ENCODE data around the gene HDAC5. TPM values are rescaled to one million over a fixed set of nuclear protein-coding genes. Genes with fewer than 3 reads are reported as not detected.

The HDAC5 gene
- total RNA-seq, 1 donor from 2014 or later, result 67.5 TPM

DNA sequence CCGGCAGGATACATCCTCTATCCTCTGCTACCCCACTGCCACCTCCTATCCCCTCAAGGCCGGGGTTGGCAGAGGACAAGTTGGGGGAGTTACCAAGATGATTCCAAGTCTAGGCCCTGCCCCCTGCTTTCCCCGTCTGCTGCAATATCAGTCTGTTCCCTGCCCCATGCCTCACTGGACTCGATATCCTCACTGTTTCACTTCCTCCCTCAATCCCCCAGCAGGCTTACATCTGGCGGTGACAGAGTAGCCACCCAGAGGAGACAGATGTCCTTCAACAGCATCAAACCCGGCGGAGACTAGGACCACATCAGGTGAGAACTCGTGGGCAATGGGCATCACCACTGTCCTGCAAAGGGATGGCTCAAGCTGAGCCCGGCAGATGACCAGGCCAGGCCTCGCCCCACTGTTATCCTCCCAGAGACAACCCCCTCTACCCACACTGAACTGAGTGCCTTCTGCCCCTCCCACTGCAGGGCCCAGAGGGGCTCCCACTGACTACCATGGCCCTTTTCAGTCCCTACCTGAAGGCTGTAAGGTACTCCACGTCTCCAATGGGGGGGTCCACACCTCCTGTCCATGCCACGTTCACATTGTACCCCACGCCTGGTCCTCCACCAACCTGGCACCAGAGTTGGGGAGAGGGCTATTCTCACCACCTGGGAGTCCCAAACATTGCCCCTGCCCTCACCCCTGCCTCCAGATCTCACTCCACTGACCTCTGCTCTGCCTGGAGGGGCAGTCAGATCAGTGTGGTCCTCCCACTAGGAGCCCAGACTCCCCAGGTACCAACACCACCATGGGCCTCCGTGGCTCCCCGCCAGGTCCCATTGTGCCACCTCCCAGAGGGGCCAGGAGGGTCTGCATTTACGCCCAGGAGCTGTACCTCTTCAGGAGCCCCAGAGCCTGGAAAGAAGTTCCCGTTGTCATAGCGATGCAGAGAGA is 43.3 kb downstream of the HDAC5 start:
- no peak for ATAC-seq
- no peak for DNase-seq (ENCODE audit: missing footprints)
- intact Hi-C loops (cut with DNase I), result no loop called here

GRCh38 chr17:44078412-44078811 is 45.0 kb downstream of the HDAC5 start:
- intact Hi-C loops (cut with DNase I), result no loop called here
- ATAC-seq (no peak), DNase-seq (ENCODE audit: missing footprints) (no peak)

- intact Hi-C loops (cut with DNase I), result no loop called here
- ATAC-seq, result no peak
Measured at GRCh38 chr17:44077595-44077909, 45.9 kb downstream of the HDAC5 start.

DNA sequence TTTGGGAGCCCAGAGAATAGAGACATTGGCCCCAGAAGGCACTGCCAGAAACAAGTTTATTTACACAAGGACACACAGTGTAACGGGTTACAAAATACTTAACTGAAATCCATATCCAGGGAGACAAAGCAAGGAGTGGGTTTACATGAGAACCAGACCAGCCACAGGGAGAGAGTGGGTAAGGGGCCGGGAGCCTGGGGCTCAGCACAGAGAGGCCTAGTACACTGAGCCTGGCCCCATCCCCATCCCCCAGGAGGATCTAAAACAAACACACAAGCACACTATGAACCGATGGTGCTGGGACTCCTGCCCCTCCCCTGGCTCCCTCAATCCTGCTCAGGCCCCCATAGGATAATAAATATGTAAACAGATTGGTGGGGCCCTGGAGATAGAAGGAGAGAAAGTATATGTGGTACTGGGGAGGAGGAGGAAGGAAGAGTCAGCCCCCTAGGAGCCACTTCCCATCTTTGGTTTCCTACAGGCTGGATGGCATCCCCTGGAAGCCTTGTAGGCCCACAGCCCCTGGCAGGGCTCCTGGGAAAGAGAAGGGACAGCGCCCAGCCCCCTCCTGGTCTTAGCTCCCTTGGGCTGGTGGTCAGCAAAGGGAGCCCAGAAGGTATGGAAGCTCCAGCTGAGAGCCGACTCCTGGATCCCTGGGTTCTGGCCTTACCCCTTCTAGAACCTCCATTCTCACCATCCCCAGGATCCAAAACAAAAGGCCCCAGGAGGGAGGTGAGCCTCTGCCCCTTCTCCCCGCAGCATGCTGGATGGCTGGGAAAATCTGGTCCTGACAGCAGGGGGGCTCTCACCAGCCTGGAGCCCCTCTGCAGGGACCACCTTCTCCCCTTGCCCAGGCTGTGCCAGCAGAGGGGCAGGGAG is 46.5 kb downstream of the HDAC5 start:
- DNase-seq (ENCODE audit: missing footprints), result no peak

More at GRCh38 chr17:44077595-44077909, 45.9 kb downstream of the HDAC5 start:
- no peak for DNase-seq (ENCODE audit: missing footprints)

GRCh38 chr17:44075598-44076293 is 47.7 kb downstream of the HDAC5 start:
- intact Hi-C loops (cut with DNase I), result no loop called here
- no peak for ATAC-seq
- no peak for DNase-seq (ENCODE audit: missing footprints)

More for the DNA sequence above, 46.5 kb downstream of the HDAC5 start:
- intact Hi-C loops (cut with DNase I), result no loop called here
- no peak for ATAC-seq

DNA sequence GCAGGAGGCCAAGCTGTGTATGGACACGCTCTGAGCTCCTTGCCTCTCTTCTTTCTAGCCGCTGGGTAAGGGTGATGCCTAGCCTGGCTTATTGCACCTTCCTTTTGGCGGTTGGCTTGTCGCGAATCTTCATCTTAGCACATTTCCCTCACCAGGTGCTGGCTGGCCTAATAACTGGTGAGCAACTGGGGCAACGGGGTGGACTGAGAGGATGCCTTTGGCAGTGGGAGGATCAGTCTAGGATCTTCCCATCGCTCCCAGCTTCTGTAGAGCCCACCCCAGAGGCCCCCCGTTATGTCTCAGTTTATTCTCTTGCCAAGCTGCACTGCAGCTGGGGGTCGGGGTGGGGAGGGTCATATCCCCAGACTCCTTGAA is 48.5 kb downstream of the HDAC5 start:
- ATAC-seq, result no peak
- intact Hi-C loops (cut with DNase I), result loop anchor here (5.0 kb wide), 1 partner anchor 37 kb away; no protein-coding TSS in a partner anchor
- no peak for DNase-seq (ENCODE audit: missing footprints)

DNA sequence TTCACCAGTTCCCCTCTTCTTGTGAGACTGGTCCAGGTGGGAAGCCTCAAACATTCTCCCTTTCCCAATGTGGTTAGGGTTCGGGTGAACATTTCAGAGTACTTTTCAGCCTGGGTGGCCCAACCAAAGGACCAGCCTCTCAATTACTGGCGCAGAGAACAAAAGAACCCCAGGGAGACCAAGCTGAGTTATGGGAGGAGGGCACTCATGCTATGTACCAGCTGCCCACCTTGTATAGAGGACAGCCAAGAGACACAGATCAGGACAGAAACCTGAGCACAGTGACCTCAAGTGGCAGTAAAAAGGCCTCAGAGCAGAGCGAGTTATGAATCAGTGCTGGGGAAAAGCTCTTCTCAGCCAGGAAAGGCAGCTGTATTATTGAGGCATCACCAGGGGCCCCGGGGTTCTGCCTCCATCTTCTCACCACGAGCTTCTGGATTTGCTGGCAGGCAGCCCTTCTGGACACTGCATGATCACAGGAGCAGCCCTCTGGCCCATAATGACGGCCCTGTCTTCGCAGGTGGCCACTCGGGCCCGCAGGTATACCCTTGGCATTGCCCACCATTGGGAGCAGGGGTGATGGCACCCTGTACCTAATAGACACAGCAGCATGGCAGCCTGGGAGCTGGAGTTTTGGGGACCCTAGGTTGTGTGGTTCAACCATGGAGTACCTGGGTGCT is 49.1 kb downstream of the HDAC5 start:
- intact Hi-C loops (cut with DNase I), result loop anchor here (5.0 kb wide), 1 partner anchor 38 kb away; no protein-coding TSS in a partner anchor
- DNase-seq (ENCODE audit: missing footprints), result no peak
- no peak for ATAC-seq

DNA sequence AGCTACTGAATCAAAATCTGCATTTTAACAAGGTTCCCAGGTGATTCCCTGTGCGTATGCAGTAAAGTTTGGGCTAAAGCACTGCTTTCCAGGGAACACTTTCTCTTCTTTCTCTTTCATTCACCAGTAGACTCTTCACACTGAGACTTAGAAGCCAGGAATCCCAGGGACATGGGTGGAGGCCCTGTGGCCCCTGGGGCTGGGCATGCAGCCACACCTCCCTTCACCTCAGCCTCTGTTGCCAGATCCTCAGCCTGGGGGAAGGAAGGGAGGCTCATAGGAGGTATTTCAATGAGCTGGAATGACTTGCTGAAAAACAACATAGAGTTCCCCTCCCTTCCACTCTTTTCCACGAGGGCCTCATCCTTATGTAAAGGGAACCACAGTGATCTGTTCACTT is 51.7 kb downstream of the HDAC5 start:
- DNase-seq (ENCODE audit: missing footprints) (no peak), ATAC-seq (no peak)
- intact Hi-C loops (cut with DNase I), result loop anchor here (2.0 to 5.0 kb wide), 3 partner anchors 25 to 51 kb away; partner anchors contain the start of gene HDAC5

DNA sequence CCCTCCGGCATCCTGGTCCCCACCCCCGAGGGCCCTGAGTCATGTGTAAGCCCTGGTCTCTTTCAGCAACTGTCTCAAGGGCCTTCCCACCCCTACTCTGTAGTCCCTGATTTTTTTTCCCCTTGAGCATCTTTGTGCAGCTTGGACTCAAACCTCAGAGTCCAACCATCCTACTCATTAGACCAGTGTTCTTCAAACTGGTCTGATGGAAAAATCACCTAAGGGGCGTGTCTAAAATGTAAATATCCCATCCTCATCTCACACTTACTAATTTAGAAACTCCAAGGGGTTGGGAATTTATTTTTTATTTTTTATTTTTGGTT is 52.3 kb downstream of the HDAC5 start:
- DNase-seq (ENCODE audit: missing footprints) (no peak), ATAC-seq (no peak)
- intact Hi-C loops (cut with DNase I), result loop anchor here (2.0 to 5.0 kb wide), 3 partner anchors 26 to 52 kb away; partner anchors contain the start of gene HDAC5

DNA sequence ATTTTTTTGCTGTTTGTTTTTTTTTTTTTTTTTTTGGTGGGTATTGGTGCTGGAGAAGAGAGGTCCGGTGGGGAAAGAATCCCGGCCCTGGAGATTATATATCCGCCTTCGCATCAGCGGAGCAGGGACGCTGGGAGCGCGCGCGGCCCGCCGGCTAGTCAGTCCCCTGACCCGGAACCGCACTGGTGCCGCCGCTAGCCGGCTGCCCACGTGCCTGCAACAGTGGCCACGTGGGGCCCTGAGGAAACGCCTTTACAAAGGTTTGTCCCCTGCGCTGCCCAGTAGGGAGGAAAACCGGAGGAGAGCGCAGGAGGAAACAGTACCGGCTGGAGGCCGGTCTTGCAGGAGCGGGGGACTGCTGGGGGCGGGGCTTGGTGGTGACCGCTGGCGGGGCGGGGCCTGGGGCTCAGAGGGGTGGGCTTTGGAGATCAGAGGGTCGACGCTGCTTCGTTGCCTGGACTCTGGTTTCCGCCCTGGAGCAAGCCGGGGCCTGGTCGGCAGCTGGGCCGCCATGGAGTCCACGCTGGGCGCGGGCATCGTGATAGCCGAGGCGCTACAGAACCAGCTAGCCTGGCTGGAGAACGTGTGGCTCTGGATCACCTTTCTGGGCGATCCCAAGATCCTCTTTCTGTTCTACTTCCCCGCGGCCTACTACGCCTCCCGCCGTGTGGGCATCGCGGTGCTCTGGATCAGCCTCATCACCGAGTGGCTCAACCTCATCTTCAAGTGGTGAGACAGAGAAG is 52.8 kb downstream of the HDAC5 start, which contains the start of gene G6PC3:
Gene G6PC3 (plus strand): TSS at position 281 of the 743 bp plus-strand sequence. CDS start 231 bp downstream, at position 512.
- ATAC-seq (peak; percentile 95), DNase-seq (ENCODE audit: missing footprints) (peak; percentile 96)
- intact Hi-C loops (cut with DNase I), result loop anchor here (2.0 to 5.0 kb wide), 3 partner anchors 26 to 52 kb away; partner anchors contain the start of gene HDAC5

- ATAC-seq (no peak), DNase-seq (ENCODE audit: missing footprints) (no peak)
- intact Hi-C loops (cut with DNase I), result loop anchor here (2.0 to 5.0 kb wide), 3 partner anchors 27 to 53 kb away; partner anchors contain the start of gene HDAC5
Measured at GRCh38 chr17:44069974-44070454, 53.4 kb downstream of the HDAC5 start.

DNA sequence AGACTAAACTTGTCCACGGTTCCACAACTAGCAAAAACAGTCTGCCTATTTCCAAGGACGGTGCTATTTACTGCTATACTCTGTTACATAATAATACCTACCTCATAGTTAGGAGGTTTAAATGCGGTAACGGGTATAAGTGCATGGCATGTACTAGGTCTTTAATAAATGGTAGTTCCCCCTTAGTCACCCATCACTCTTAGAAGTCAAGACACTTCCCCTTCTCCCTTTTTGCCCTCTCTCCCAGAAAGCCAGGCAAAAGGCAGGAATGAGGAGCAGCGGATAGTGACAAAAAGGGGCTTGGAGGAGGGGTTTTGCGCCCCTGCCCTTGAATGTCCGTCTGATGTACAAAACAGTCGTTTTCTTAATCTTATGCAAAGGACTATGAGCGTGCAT is 55.9 kb downstream of the HDAC5 start:
- intact Hi-C loops (cut with DNase I), result no loop called here
- ATAC-seq, result no peak
- DNase-seq (ENCODE audit: missing footprints), result no peak

DNA sequence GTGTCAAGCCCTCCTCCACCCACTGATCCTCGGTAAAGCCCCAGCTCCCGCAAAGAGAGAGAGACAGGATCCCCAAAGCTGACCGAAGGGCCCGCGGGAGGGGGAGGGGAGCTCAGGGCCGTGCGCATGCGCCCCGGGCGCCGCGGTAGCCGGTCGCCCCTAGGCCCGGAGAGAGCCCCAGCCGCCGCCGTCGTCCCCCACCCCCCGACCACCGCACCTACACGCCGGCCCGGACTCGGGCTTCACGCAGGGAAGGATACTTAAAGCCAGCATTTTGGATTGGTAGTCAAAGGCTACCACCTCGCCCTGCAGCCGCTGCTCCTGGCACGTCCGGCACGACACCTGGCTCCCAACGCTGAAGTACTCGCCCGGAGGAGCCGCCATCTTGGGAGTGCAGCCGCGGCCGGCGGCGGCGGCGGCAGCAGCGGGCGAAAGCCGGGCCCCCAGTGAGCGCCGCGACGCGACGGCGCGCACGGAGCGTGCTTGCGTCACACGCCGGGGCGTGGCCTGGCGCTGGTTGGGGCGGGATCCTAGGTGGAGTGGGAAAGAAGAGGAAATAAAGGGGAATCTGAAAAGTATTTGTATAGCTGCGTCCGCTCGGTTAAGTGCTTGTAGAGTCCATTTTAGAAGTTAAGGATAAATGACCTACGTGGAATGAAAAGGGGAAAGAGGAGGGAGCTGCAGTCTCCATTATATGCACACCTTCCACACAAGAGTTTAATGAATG is 57.1 kb downstream of the HDAC5 start, which contains the start of gene LSM12:
Gene LSM12 (minus strand): TSS at position 468 of the 727 bp plus-strand sequence. CDS start 84 bp downstream, at position 384.
- intact Hi-C loops (cut with DNase I), result no loop called here
- peak; percentile 87 for ATAC-seq
- DNase-seq (ENCODE audit: missing footprints), result peak; percentile 96

GRCh38 chr17:44065668-44066203 is 57.7 kb downstream of the HDAC5 start:
- ATAC-seq (no peak), DNase-seq (ENCODE audit: missing footprints) (no peak)
- intact Hi-C loops (cut with DNase I), result no loop called here

DNA sequence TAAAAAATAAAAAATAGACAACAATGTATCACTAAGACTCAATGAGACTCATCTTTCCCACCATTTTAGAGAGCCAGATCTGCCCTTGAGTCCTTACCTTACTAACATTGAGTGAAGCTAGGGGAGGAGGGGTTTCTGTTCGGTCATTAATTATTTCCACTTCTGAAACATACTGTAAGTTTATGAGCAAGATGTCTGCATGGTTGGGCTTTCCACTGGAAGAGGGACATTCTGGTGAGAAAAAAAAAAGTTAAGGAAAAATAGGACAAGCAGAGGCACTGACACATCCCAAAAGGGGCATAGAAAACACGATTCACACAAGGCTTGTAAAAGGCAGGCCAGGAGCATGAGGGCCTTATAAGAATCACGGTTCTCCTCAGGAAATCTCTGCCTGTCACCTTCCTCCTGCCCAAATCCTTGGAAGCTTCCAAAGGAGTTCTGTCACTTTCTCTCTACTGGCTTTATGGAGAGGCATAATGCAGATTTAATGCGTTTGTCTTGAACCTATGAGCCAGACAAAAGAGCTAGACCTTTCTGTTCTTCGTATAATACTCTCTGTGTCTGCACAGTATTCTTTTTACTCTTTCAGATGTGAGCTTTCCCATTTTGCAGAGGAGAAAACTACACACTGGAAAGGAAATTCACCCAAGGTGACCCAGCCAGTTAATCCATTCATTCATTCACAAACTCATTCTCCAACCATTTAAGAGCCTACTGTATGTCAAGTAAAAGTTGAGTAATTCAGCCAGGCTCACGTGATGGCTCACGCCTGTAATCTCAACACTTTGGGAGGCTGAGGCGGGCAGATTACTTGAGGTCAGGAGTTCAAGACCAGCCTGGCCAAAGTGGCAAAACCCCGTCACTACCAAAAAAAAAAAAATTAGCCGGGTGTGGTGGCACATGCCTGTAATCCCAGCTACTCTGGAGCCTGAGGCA is 59.5 kb downstream of the HDAC5 start:
- intact Hi-C loops (cut with DNase I), result loop anchor here (2.0 kb wide), 1 partner anchor 57 kb away; no protein-coding TSS in a partner anchor
- DNase-seq (ENCODE audit: missing footprints) (no peak), ATAC-seq (no peak)
